GM21723 (cell line): ENCODE results near the gene EED.
"Not testable (repeated sequence)": the region's sequence is repeated elsewhere in the genome, so short reads cannot be mapped to it uniquely, and the experiment has no call there.

Experiments used
- ATAC-seq: cut with Tn5 transposase; IDR thresholded peaks from one replicate; pipeline ENCODE4 v1.9.1; 2021; ENCODE audit warnings: mild to moderate bottlenecking, moderate library complexity; ENCODE audit not compliant: unreplicated experiment

The EED gene

GRCh38 chr11:86289508-86290280, 45.1 kb downstream of the EED start:
- ATAC-seq = not testable (repeated sequence)

- ATAC-seq = peak; percentile 31
Observed at GRCh38 chr11:86291466-86292262, 47.1 kb downstream of the EED start.

- ATAC-seq = peak; percentile 42
Observed at GRCh38 chr11:86292912-86293616, 48.5 kb downstream of the EED start.

GRCh38 chr11:86294026-86294425, 49.5 kb downstream of the EED start:
- no peak for ATAC-seq

- peak; percentile 28 for ATAC-seq
Observed at GRCh38 chr11:86301742-86302091, 57.2 kb downstream of the EED start.

- ATAC-seq = peak; percentile 99
Observed at GRCh38 chr11:86302092-86302793, 57.7 kb downstream of the EED start, which contains the start of gene HIKESHI. Gene HIKESHI (plus strand): TSS chr11:86302240. CDS start chr11:86302449, 209 bp downstream.

- no peak for ATAC-seq
Observed at GRCh38 chr11:86303257-86303656, 58.7 kb downstream of the EED start.

- not testable (repeated sequence) for ATAC-seq
Observed at GRCh38 chr11:86308710-86309109, 64.2 kb downstream of the EED start.

- no peak for ATAC-seq
Observed at GRCh38 chr11:86313793-86314192, 69.2 kb downstream of the EED start.

GRCh38 chr11:86314636-86315035, 70.1 kb downstream of the EED start:
- ATAC-seq = no peak
